ENCODE results near the gene FLT3. TPM values are rescaled to one million over a fixed set of nuclear protein-coding genes. Genes with fewer than 3 reads are reported as not detected.
"Not testable (repeated sequence)": the region's sequence is repeated elsewhere in the genome, so short reads cannot be mapped to it uniquely, and the experiment has no call there.

Gene FLT3
- polyA plus RNA-seq, 5 donors: 0.29 to 0.55 (median 0.42) TPM

- DNase-seq: not testable (repeated sequence)
Observed at GRCh38 chr13:28101886-28102285, 1.5 kb upstream of the FLT3 start.

- DNase-seq: no peak
Observed at GRCh38 chr13:28099396-28100149, 803 bp downstream of the FLT3 start.

- no peak for DNase-seq
Observed at GRCh38 chr13:28097503-28097902, 2.9 kb downstream of the FLT3 start.

- no peak for DNase-seq
Observed at GRCh38 chr13:28094306-28094705, 6.1 kb downstream of the FLT3 start.

GRCh38 chr13:28093881-28094280 is 6.5 kb downstream of the FLT3 start:
- DNase-seq: no peak

GRCh38 chr13:28092431-28092830 is 7.9 kb downstream of the FLT3 start:
- DNase-seq: no peak

- no peak for DNase-seq
Observed at GRCh38 chr13:28089065-28089464, 11.3 kb downstream of the FLT3 start.

- DNase-seq: not testable (repeated sequence)
Observed at GRCh38 chr13:28077820-28078219, 22.6 kb downstream of the FLT3 start.

- no peak for DNase-seq
Observed at GRCh38 chr13:28077231-28077630, 23.1 kb downstream of the FLT3 start.

- no peak for DNase-seq
Observed at GRCh38 chr13:28071424-28071823, 29.0 kb downstream of the FLT3 start.

- no peak for DNase-seq
Observed at GRCh38 chr13:28067491-28067890, 32.9 kb downstream of the FLT3 start.

- no peak for DNase-seq
Observed at GRCh38 chr13:28058866-28059613, 41.3 kb downstream of the FLT3 start.

- DNase-seq: no peak
Observed at GRCh38 chr13:28056970-28057712, 43.2 kb downstream of the FLT3 start.

GRCh38 chr13:28056426-28056825 is 44.0 kb downstream of the FLT3 start:
- no peak for DNase-seq

- no peak for DNase-seq
Observed at GRCh38 chr13:28055357-28055756, 45.0 kb downstream of the FLT3 start.

- no peak for DNase-seq
Observed at GRCh38 chr13:28052945-28053344, 47.4 kb downstream of the FLT3 start.

GRCh38 chr13:28049880-28050875 is 50.2 kb downstream of the FLT3 start:
- DNase-seq: no peak

- no peak for DNase-seq
Observed at GRCh38 chr13:28049215-28049614, 51.2 kb downstream of the FLT3 start.

GRCh38 chr13:28048768-28049167 is 51.6 kb downstream of the FLT3 start:
- no peak for DNase-seq

GRCh38 chr13:28047757-28048388 is 52.5 kb downstream of the FLT3 start:
- no peak for DNase-seq

- DNase-seq: no peak
Observed at GRCh38 chr13:28046981-28047380, 53.4 kb downstream of the FLT3 start.
